Right kidney (tissue), 1 donor: ENCODE results near the gene XRN1.
A peak's percentile ranks its signal among the peaks of the same experiment; 100 is the strongest.
"Not testable (repeated sequence)": the region's sequence is repeated elsewhere in the genome, so short reads cannot be mapped to it uniquely, and the experiment has no call there.

Source experiments
- DNase-seq: peaks from one replicate; pipeline ENCODE4 v3.0.0-alpha.2; 2016

Gene XRN1

GRCh38 chr3:142332390-142332789, 115.4 kb downstream of the XRN1 start:
- no peak for DNase-seq

- DNase-seq = not testable (repeated sequence)
Measured at GRCh38 chr3:142324275-142324953, 123.4 kb downstream of the XRN1 start.

- no peak for DNase-seq
Measured at GRCh38 chr3:142319912-142320311, 127.9 kb downstream of the XRN1 start.

GRCh38 chr3:142319094-142319493, 128.7 kb downstream of the XRN1 start:
- DNase-seq = no peak

GRCh38 chr3:142318331-142318730, 129.5 kb downstream of the XRN1 start:
- DNase-seq = no peak

- not testable (repeated sequence) for DNase-seq
Measured at GRCh38 chr3:142315978-142316388, 131.9 kb downstream of the XRN1 start.

- no peak for DNase-seq
Measured at GRCh38 chr3:142315083-142315482, 132.8 kb downstream of the XRN1 start.

- no peak for DNase-seq
Measured at GRCh38 chr3:142310439-142310838, 137.4 kb downstream of the XRN1 start.

GRCh38 chr3:142302847-142303246, 145.0 kb downstream of the XRN1 start:
- DNase-seq = not testable (repeated sequence)

- DNase-seq = no peak
Measured at GRCh38 chr3:142298626-142299025, 149.2 kb downstream of the XRN1 start.

- DNase-seq = no peak
Measured at GRCh38 chr3:142296507-142296906, 151.3 kb downstream of the XRN1 start.

- no peak for DNase-seq
Measured at GRCh38 chr3:142287866-142288638, 159.8 kb downstream of the XRN1 start.

- DNase-seq = peak; percentile 17
Measured at GRCh38 chr3:142285083-142285517, 162.7 kb downstream of the XRN1 start.

- no peak for DNase-seq
Measured at GRCh38 chr3:142282503-142282902, 165.3 kb downstream of the XRN1 start.

GRCh38 chr3:142281474-142281873, 166.4 kb downstream of the XRN1 start:
- DNase-seq = no peak

- peak; percentile 36 for DNase-seq
Measured at GRCh38 chr3:142279965-142280590, 167.8 kb downstream of the XRN1 start.

GRCh38 chr3:142278451-142278850, 169.4 kb downstream of the XRN1 start:
- no peak for DNase-seq

GRCh38 chr3:142276781-142277180, 171.1 kb downstream of the XRN1 start:
- peak; percentile 4 for DNase-seq

GRCh38 chr3:142275856-142276255, 172.0 kb downstream of the XRN1 start:
- DNase-seq = no peak

GRCh38 chr3:142274908-142275307, 172.9 kb downstream of the XRN1 start:
- DNase-seq = no peak

GRCh38 chr3:142273501-142273900, 174.3 kb downstream of the XRN1 start:
- DNase-seq = no peak

GRCh38 chr3:142272200-142272891, 175.5 kb downstream of the XRN1 start:
- no peak for DNase-seq

GRCh38 chr3:142270407-142270806, 177.4 kb downstream of the XRN1 start:
- DNase-seq = no peak
